Hematopoietic multipotent progenitor cell treated with erythropoietin and hydrocortisone succinate and interleukin-3 and kit ligand, for 8 days (in vitro differentiated cells): ENCODE measurements around the gene PAX2.
"Not testable (repeated sequence)": the region's sequence is repeated elsewhere in the genome, so short reads cannot be mapped to it uniquely, and the experiment has no call there.

ENCODE experiments used
- DNase-seq: peaks from one replicate; pipeline ENCODE4 v3.0.0-alpha.2; 2015

PAX2 gene

DNA sequence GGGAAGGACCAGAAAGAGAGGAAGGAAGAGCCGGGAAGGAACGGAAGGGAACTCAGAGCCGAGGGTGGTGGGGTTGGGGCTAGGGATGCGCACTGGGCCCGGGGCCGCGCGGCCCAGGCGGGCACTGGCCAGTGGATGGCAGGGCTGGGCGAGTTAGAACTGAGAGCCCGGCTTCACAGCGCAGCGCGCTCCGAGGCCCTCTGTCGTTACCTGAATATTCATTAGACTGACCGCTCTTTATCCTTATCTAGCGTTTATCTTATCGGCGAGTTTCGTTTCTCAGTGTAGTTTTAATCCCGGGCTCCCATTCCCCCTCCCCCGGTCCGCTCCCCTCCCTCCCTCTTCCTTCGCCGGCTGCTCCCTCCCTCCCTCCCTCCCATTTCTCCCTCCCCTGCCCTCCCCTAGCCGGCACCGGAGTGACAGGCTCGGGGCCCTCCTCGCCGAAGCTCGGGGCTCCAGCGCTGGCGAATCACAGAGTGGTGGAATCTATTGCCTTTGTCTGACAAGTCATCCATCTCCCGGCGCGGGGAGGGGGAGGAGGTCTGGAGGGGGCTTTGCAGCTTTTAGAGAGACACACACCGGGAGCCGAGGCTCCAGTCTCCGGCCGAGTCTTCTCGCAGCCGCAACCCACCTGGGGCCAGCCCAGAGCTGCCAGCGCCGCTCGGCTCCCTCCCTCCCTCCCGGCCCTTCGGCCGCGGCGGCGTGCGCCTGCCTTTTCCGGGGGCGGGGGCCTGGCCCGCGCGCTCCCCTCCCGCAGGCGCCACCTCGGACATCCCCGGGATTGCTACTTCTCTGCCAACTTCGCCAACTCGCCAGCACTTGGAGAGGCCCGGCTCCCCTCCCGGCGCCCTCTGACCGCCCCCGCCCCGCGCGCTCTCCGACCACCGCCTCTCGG is at the start of gene PAX2:
Gene PAX2 (plus strand): TSS at position 596 of the 895 bp plus-strand sequence. CDS start 679 bp downstream, outside the sequence.
- DNase-seq: no peak

DNA sequence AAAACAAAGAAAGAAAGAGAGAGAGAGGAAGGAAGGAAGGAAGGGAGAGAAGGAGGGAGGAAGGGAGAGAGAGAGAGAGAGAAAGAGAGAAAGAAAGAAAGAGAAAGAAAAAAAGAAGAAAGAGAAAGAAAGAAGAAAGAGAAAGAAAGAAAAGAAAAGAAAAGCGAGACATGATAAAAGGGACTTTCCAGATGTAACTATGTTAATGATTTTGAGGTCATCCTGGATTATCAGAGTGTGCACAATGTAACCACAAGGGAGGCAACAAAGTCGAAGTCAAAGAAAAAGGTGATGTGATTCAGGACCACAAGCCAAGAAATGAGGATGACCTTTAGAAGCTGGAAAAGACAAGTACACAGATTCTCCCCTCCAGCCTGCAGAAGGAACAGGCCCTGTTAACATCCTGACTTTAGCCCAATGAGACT is 48.9 kb upstream of the PAX2 start:
- no peak for DNase-seq

DNA sequence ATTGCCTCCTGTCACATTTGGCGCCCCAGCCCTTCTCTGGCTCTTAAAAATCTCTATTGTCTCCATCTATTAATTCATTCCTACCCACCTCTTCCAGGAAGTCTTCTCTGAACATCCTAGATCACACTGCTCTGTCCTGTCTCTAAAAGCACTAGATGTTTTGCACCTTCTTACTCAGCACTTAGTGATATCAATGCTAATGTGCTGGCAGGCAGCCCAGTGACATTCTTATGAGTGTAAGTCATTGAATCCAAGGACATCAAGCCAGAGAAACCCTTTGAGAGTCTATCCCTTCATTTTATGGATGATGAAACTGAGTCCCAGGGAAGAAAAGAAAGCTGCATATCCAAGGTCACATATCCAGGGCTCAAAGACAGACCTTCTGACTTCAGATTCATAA is 48.3 kb upstream of the PAX2 start:
- DNase-seq: no peak

DNA sequence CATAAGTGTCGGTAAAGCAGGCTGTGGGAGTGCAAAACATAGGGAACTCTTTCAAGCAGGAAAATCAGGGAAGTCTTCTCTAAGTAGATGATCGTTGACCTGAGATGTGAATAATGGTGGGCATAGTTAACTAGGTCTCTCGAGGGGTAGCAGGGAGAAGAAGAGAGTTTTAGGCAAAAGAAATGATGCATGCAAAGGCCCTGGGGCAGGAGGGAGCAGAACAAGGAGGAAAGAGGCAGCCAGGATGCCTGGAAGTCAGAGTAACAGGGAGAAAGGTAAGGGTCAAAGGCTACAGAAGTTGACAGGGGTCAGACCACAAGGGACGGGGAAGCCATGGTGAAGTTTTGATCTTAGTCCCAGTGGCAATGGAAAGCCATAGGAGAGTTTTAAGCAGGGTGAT is 47.8 kb upstream of the PAX2 start:
- DNase-seq: no peak

DNA sequence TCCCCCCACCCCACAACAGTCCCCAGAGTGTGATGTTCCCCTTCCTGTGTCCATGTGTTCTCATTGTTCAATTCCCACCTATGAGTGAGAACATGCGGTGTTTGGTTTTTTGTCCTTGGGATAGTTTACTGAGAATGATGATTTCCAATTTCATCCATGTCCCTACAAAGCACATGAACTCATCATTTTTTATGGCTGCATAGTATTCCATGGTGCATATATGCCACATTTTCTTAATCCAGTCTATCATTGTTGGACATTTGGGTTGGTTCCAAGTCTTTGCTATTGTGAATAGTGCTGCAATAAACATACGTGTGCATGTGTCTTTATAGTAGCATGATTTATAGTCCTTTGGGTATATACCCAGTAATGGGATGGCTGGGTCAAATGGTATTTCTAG is 43.7 kb upstream of the PAX2 start:
- DNase-seq: not testable (repeated sequence)

DNA sequence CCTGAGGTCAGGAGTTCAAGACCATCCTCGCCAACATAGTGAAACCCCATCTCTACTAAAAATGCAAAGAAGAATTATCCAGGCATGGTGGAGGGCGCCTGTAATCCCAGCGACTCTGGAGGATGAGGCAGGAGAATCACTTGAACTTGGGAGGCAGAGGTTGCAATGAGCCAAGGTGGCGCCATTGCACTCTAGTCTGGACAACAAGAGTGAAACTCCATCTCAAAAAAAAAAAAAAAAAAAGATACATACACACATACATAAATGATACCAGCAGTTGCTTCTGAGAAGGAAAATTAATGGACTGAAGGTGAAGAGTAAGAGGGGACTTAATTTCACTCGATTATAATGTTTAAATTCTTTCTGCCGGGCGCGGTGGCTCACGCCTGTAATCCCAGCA is 40.2 kb upstream of the PAX2 start:
- DNase-seq: no peak

DNA sequence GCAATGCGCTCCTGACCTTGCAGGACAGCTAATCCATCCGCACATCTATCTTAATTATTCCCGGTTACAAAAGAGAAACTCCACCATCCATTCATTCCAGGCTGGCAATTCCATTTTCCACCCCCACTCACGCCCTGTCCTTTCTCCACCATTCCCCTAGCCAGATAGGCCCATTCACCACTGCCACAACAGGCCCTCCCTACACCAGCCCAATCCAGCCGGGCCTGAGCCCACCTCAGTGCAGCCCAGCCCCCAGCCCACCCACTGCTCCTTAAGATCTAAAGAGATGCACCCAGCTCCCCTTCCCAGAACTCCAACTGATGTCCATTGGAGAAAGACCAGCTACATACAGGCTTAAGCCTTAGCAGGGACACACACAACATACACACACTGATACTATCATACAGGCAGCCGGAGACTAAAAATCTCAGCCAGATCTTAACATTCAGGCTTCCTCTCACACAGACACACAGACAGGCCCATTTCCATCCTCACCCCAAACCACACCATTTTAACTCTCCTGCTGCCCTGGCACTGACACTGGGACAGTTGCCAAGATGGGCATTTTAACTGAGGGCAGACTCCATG is 38.0 kb upstream of the PAX2 start:
- no peak for DNase-seq

DNA sequence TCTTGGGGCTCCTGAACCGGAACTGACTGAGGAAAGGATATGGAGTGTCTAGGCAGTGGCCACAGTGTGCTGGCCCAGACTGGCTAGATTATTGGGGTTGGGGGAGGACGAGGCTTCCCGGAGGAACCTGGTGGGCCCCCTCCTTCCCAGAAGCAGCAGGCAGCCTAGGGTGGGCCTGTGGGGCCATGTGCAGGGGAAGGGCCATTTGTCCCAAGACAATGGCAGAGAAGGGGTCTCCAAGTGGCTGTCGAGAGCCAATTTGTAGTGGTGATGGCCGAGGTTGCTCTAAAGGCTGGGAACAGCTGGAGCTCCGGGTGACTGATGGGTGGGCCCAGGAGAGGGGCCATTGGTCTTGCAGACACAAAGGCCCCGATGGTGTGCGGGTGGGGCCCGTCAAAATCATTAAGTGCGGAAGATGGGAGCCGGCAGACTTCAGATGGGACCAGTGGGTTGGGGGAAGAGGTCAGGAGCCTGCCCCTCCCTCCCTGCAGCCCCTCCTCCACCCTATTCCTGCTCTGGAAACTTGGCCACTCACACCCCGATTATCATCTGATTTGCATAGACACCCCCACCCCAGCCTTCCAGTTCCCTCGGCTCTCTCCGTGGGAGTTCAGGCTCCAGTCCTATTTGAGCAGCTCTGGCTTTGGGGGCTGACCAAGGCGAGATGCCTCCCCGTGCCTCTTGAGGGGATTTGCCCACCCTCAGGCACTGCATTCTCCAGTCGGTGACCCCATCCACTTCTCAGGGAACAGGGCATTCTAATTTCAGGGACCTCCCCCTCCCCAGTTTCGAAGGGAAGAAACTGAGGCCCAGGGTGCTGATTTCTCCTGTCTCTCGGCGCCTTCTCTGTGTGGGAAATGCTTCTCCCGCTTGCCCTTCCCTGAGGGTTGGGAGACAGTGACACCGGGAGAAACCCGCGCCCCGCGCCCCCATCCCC is 36.0 kb upstream of the PAX2 start:
- no peak for DNase-seq

DNA sequence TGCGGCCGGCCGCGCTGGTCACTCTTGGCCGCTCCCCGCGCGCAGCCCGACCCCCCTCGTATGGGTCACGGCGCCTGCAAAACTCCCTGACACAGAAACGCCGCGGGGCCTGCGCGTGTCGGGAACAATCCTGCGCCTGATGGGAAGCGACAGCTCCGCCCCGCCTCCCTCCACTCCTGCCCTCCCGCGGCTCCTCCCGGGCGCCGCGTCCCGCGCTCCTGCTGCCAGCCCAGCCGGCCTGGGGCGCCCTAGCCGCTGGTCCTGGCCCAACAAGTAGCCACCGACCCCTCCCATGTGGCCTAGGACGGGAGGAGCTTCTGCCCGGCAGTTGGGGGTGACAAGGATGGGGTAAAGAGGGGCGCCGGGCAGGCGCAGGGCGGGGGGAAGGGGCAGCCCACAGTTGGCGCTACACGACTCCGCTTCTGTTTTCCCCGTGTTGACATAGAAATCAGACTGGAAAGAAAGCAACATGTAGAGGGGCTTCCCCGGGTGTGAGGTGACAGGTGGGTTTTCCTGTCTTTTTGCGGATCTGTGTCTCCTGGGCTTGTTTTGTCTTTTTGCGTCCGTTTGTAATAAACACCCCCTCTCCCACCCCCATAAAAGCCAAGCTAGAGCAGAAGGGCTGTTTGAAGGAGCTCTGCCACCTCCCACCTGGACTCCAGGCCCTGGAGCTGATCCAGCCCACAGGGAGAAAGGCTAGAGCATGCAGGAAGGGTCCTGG is 35.1 kb upstream of the PAX2 start:
- DNase-seq: no peak

DNA sequence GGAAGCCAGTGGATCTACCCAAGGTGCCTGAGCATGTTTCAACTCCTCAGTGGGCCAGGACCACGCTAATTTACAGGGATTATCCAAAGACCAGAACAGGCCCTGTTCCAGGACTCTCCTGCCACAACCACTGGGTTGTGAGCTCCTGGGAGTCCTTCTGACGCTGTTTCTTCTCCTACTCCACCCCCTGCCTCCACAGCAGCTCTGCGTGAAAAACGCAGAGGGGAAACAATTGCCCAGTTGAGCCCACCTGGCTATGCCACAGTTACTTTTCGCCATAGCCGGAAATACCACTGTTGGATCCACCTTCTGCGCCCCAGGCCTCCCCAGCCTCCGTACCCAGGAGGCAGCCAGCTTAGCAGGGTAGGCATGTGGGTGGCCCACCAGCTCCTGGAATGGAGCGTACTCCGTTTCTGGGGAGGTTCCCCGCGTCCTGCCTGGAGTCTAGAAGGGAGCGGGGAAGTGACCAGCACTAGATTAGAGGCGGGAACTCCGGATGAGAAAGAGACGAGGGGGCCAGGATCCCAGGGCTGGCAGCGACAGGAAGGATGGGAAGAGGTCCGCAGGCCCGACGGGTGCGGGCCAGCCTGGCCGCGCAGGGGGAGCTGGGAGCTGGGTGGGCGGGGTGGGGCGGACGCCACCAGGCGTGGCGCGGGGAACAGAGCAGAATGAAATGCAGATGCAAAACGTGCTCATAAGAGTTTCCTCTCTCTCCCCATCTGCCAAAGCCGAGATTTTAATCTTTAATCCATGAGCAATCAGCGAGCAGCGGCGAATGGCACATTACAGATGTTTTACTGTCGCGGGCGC is 32.1 kb upstream of the PAX2 start:
- DNase-seq: no peak

DNA sequence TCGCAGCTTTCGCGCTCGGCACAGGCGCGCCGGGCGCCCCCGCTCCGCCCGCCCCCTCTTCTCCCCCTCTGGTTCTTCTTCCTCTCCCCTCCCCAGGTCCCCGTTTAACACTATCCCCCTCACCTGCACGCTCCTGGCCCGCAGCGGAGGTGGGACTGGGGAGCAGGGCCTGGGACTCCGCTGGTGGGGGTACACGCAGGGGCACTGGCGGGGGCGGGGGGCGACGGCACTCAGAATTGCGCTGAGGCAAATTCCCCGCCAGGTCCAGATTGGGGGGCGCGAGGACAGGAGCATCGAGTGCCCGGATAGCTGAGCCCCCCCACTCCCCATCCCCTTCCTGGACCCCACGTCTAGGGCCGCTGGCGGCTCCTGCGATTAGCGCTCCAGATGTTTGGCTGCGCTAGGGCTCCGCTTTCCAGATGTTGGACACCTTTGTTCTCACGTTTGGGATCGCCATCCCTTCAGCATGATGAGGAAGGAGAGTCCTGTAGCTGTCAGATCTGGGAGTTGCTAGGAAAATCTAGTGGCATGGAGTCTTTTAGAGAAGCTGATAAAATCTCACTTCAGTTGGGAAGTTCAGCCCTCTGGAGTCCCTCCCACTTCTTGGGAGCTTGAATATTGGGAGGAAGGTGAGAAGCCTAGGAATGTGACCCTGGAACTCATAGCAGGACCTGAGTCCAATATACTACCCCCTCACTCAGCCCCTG is 31.4 kb upstream of the PAX2 start:
- no peak for DNase-seq

DNA sequence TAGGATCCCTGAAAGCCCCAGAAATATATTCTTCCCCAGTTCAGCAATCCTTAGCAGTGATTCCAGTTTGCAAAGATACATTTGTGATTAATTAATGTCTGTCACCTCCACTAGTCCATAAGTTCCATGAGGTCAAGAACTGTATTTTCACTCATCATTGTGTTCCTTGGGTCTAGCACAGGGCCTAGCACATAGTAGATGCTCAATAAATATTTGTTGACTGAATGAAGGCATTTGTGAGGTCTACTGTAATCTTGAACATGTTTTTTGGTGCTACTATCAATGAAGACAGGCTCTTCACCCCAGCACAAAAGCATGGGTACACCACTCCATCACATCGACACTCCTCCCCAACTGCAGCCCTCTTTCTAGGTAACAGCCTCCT is 30.8 kb upstream of the PAX2 start:
- DNase-seq: no peak

DNA sequence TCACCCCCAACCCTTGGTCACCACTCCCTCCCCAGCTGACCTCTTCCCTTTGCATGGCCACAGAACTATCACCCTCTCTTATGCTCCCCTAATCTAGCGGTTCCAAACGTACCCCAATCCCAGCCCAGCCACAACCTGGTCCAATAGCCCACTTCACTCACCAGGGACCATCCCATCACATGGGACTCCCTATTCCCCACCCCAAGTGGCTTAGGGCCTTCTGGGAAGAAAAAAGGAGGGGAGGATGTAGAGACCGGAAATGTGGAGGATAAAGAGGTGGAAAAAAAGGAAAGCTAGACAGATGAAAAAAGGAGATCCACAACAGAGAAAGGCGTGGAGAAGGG is 30.3 kb upstream of the PAX2 start:
- DNase-seq: no peak

DNA sequence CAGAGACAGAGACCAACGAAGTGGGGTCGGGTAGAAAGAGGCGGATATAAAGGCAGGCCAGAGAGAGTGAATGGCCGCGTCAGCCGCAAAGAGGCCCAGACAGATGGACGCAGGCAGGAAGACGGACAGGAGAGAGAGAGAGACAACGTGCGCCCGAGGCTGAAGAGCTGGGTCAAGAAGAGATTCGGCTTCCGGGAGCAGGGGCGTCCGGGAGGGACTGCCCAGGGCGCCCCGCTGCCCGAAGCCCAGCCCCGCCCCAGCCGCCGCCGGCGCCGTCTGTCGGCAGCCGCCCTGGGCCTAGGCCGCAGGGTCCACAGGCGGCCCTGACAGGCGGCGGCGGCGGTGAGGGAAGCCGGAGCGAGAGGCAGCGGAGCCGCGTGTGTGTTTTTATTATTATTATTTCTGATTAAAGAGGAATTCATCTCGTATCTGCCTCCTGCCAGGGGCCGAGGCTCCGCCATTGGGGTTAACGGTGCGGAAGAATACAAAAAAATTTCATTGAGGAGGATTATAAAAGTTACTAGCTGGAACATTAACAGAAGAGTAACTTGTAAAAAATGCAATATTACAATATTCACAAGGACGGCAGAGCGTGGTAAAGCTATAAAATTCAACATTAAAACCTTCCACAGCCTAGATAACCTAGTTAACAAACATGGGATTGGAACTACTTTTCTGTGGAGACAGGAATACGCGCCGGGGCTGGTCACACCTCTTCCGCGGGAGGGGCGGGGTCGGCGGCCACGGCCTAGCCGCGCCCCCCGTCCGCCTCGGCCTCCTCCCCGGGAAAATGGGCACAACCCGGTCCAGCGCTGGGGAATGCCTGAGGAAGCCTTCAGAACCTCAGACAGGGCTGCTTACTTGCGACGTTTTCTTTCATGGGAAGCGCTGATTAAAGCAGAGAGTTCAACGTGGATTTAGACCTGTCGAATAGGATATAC is 29.7 kb upstream of the PAX2 start:
- no peak for DNase-seq

DNA sequence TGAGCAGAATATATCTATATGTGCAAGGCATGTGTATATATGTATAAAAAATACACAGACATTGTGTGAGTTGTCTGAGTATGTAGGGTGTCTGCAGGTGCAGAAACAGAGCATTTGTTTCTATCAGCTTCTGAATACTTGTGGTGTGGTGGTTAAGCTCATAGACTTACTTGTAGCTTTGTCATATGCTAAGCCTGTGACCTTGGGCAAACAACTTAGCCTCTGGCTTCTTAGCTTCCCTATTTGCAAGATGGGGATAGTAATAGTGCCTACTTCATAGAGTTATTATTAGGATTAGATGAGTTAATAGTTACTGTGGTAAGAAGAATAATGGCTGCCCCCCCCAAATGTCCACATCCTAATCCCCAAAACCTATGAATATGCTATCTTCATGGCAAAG is 28.2 kb upstream of the PAX2 start:
- no peak for DNase-seq

DNA sequence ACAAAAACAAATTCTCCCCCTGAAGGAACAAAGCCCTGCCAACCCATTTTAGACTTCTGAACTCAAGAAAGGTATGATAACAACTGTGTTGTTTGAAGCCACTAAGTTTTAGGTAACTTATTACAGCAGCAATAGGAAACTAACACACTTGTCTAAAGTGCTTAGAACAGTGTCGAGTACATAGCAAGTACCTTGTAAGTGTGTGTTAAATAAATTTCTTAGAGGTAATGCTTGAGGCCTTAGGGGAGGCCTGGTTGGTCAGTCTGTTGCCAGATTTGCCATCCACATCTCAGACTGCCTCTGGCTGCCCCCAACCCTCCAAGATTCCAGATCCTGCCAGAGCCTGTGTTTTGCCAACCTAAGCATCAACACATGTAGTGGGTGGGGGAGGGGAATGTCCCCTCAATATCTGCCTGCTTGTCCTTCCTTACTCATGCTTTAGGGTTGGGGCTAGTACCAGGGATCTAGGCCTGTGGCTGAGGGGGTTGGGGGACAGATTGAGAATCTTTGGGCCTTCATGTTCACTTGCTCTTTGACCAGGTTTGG is 27.1 kb upstream of the PAX2 start:
- DNase-seq: no peak

DNA sequence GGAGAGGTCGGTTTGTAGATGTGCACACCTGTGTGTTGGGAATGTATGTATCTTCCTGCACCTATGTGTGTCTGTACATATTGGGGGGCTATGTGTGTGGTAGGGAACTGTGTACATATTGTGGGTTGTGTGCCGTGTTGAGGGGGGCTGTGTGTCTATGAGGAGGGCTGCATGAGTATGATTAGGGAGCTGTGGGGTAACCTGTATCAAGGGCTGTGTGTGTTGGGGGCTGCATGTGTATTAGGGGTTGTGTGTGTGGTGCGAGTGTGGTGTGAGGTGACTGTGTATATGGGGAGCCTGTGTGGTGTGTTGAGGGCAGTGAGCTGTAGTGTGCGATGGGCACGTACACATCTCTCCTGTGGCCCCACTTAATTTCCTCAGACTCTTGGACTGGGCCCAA is 22.2 kb upstream of the PAX2 start:
- DNase-seq: no peak

DNA sequence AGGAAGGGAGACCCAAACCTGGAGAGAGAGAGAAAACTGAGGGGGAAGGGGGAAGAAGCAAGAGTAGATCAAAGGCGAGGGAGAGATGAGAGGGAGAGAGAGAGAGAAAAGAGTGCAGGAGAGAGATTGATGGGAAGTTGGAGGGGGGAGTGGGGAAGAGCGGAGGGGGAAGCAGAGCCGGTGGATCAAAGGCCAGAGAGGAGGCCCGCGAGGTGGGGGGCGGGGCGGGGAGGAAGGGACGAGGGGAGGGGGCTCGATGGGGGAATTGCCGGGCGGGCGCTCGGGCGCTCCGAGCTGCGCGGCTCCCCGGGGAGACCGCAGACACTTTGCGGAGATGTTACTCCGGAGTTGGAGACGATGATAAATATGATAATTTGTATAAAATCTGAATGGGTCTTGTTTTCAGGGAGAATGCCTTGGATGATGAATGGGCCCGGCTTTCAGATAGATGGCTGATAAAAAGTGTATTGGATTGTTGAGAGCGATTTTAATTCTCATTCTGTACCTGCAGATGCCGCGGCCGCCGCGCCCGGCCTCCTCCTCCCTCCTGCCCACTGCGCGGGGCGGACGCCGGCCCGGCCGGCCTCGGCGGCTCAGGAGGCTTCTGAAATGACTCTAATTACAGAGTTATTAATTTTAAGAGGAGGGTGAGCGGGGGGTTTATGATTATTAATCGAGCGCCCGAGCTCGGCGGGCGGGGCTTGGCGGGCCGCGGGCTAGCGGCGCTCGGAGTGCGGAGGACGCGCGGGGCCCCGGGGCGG is 21.4 kb upstream of the PAX2 start:
- no peak for DNase-seq

DNA sequence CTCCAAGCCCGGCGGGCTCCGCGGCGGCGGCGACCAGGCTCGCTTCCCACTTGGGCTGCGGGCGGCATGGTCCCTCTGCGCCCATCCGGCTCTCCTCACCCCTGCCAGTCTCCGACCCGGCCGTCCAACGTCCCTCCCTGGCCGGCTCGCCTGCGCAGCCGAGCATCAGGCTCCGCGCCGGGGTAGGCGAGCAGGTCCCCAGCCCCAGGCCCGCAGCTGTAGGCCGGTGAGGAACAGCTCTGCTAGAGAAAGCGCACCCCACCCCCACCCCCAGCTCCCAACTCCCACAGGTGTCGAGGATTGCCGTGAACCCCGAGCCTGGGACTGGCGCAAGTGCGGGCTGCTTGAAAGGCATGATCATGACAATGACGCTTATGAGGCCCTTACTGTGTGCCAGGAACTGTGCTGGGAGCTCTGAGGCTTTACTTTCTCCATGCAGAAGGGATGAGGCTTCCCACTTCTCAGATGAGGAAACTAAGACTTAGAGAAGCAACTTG is 20.8 kb upstream of the PAX2 start:
- DNase-seq: no peak
